GM18907 (cell line): ENCODE measurements around the gene MRNIP.
"Not testable (repeated sequence)": the region's sequence is repeated elsewhere in the genome, so short reads cannot be mapped to it uniquely, and the experiment has no call there.

ENCODE experiments used
- ATAC-seq: cut with Tn5 transposase; IDR thresholded peaks from one replicate; pipeline ENCODE4 v1.9.1; 2021; ENCODE audit warnings: mild to moderate bottlenecking, moderate library complexity; ENCODE audit not compliant: unreplicated experiment

MRNIP gene

DNA sequence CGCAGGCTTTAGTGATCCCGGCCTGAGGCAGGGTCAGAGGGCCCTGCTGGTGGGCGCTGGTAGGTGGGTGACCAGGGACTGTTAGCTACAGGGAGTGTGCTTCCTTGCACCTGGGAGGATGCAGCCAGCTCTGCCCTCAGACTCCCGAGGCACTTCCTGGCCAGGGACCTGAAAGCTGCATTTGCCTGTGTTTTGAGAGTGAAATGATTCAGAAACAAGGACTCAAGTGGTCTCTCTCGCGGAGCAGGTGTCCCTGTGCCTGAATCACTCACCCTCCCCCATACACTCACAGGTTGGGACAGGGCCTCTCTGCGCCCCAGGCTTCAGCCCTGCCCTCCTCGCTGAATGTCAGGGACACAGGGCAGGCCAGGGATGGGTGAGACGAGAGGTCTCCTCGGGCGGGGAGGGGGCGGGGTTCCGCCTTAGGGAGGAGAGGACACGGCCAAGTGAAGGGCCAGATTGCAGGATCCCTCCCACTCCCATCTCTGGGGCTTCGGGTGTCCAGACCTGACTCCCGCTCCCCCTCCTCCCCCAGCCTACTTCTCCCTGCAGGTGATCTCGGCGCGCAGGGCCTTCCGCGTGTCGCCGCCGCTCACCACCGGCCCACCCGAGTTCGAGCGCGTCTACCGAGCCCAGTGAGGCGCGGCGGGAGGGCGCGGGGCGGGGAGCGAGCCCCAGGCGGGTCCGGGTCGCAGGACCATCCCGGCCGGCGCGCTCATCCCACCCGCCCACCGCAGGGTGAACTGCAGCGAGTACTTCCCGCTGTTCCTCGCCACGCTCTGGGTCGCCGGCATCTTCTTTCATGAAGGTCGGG is 63.4 kb downstream of the MRNIP start:
- peak; percentile 1 for ATAC-seq

DNA sequence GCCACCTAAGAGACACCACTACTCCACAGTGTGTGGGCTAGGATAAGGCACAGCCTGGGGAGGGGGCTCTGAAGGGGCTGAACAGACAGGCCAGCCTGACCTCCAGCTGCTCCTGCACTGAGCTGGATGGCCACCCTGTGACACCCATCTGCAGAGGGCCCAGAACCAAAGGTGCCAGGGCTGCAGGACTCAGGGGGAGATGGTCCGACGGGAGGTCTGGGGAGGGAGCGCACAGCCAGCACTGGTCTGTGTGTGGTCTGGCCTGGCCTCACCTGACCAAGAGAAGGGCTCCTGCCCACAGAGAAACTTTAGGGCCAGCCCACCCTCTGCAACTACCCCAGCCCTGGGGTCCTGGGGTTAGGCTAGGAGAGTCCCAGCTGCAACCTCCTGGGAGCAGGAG is 64.0 kb downstream of the MRNIP start:
- no peak for ATAC-seq

DNA sequence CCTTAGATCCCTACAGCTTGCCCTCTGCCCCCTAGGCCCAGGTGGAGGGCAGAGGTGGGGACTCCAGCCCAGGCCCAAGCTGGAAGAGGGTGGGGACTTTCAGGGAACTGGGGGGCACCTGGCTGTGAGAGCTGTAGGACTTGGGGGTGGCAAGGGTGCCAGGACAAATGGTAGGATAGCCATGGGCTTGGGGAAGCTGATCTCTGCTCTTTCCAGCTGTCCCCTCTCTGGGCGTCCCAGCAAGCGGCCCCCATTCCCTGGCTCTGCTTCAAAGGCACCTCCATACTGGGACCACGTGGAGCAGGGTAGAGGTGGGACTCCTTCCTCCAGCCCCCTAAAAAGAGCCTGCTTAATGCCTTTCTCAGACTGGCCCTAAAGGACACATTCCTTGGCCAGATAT is 64.4 kb downstream of the MRNIP start:
- ATAC-seq, result no peak

DNA sequence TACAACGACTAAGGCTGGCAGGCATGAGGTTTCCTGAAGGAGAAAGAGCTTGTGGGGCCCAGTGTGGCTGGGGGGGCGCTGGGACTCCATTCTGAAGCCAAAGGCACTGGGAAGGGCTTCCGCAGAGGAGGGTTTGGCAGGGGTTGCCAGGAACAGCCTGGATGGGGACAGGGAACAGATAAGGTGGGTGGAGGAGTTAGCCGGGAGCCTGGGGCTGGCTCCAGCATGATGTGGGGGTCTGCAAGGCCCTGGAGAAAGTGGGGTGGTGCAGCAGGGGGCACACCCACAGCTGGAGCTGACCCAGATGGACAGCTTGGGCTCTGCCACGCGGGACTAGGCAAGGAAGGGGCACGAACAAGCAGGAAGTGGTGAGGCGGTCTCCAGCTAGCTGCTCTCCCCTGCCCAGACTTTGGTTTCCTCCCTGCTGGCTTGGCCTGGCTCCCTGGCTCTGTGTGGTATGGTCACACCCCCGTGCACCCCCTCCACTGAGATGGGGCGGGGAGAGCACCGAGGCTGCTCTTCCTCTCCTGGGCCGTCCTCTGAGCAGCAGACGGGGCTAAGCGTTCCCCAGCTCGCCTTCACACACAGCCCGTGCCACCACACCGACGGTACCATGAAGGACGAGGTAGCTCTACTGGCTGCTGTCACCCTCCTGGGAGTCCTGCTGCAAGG is 65.0 kb downstream of the MRNIP start, which contains the start of gene LTC4S:
LTC4S (plus strand) TSS at position 519 of the 672 bp plus-strand sequence; CDS start at position 614, 95 bp downstream.
- no peak for ATAC-seq

DNA sequence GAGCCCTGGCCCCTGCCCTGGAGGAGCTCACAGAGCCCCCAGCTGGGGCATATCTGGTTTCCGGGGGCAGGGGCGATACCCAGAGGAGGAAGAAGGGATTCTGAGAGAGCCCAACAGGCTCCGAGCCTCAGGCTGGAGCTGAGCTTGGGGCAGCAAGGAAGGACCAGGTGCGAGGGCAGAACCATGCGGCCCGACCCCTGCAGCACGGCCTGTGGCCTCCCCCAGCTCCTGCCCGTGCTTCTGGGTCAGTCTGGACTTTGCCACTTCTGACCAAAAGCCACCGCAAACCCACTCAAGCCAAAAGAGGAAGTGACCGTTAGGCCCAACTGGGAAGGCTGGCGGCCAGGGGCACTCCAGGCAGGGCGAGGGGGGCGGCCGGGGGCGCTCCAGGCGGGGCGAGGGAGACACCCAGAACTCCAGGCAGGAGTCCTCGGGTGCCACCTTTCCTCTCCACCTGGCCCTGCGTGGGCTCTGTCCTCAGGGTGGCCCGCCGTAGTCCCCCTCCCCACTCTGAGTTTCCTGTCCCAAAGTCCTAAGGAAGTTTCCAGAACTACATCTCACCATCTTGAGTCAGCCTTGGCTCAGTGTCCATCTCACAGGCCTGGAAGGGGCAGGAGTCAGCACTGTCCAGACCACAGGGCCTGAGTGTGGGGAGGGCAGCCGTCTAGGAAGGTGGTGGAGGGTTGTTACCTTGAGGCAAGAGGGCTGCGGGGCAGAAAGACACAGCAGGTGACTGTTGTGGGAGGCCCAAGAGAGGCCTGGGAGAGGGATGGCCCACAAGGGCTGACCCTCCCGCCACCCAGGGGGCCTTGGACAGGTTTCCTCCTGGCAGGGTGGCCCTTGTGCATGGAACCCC is 65.8 kb downstream of the MRNIP start:
- no peak for ATAC-seq

DNA sequence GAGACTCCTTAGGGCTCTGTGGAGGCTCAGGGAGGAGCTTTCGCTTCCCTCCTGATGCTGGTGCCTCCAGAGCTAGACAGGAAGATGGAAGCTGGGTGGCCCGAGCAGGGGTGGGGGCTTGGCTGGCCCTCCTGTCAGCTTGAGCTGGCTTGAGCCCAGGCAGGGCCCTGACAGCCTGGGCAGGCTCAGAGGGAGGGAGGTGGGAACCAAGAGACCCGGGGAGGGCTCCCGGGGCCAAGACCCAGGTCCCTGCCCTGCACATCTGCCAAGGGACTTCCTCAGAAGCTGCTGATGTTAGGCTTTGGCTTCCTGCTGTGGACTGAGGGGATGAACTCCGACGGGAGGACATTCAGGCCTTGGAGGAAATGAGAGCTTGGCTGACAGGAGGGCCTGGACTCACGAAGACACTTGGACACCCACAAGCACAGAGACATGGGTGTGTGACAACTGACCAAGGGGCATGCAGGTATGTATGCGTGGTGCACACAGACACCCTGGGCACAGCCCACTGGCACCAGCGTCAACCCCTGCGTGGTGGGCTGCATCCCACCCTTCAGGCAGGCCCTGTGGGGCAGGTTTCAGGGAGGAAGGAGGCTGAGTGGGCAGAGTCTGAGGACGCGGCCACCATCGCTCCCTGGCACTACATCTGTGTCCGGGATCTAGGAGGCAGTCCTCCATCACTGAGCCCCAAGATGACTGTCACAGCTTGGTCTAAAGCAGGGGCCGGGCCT is 66.6 kb downstream of the MRNIP start:
- no peak for ATAC-seq

DNA sequence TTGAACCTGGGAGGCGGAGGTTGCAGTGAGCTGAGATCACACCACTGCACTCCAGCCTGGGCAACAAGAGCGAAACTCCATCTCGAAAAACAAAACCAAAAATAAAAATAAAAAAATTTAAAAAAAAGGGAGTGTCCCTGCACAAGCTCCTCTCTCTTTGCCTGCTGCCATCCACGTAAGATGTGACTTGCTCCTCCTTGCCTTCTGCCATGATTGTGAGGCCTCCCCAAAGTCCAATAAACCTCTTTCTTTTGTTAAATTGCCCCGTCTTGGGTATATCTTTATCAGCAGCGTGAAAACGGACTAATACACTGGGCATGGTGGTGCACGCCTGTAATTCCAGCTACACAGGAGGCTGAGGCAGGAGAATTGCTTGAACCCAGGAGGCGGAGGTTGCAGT is 69.3 kb downstream of the MRNIP start:
- not testable (repeated sequence) for ATAC-seq

DNA sequence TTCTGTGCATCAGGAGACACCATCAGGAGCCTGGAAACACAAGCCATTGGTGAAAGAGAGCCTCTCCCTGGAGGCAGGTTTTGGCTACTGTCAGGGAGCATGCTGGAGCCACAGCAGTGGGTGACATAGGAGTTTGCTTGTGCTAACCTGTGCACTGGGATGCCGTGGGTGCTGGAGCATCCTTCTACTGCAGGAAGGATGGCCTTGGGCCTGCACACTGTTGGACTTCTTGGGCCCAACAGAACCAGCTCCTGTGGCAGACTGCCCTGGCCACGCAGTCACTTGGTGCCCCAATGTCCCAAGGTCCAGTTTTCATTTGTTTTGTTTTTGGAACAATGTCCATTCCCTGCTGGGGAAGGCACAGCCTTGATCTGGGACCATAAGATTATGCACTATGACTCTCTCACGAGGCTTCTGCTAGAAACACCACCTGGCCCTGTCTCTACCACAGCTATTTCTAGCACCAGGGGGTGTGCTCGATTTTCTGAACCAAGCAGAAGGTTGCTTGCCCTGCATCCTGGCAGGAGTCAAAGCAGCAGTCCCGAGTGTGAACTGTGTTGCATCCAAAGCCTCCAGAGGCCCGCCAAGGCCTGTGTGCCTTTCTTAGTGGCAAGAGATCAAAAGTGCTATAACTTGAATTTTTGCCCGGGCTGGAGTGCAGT is 70.3 kb downstream of the MRNIP start:
- ATAC-seq, result no peak
